Head of caudate nucleus (tissue), 42 donors: ENCODE results near the gene AUTS2.

Source experiments
- DNase-seq, 42 donors: peaks; one replicate each; pipeline versions ENCODE4 v3.0.0 to v3.0.0-alpha.2; 2020 to 2021; ENCODE audit warnings: mixed read lengths in 7 of 42
- intact Hi-C: fragments of 100-400 bp; cut with DNase I; formaldehyde crosslinking; loops from one replicate; pipeline ENCODE4 v1.15.0; 2022

The AUTS2 gene

GRCh38 chr7:70838292-70838907 lies 1240.1 kb downstream of the AUTS2 start:
- intact Hi-C loops: no loop called here
- DNase-seq: no peak
